ENCODE data around the gene BCAR3.
"Not testable (repeated sequence)": the region's sequence is repeated elsewhere in the genome, so short reads cannot be mapped to it uniquely, and the experiment has no call there.

The BCAR3 gene

GRCh38 chr1:93593854-93594602 is 87.6 kb downstream of the BCAR3 start:
- DNase-seq: no peak

DNA sequence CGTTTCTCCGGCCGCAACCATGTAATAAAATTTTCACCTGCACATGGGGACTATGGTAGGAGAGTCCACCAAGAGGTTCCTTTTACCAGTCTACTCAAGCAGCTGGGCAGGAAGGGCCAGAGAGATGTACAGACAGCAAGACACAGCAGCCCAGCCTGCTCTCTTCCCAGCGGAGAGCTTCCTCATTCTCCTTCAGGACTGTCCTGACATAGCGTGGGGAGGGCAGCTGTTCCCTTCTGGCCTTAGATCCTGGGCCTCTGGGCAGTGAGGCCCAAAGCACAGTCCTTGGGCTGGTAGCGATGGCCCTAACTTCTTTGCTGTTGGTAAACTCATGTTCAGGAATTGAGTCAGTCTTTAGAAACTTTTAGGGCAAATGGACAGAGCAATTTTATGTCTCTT is 89.1 kb downstream of the BCAR3 start:
- DNase-seq: no peak

- no peak for DNase-seq
These were observed 89.7 kb downstream of the BCAR3 start for GRCh38 chr1:93591676-93592550.

DNA sequence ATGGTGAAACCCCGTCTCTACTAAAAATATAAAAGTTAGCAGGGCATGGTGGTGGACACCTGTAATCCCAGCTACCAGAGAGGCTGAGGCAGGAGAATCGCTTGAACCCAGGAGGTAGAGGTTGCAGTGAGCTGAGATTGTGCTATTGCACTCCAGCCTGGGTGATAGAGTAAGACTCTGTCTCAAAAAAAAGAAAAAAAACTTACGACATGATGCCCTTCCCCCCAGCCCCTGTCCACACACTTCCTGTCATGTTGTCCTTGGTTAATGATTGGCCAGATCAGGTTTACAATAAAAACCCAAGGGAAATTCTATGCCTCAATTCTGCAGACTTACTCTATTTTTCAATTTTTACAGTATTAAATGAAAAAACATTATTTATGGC is 90.4 kb downstream of the BCAR3 start:
- not testable (repeated sequence) for DNase-seq

DNA sequence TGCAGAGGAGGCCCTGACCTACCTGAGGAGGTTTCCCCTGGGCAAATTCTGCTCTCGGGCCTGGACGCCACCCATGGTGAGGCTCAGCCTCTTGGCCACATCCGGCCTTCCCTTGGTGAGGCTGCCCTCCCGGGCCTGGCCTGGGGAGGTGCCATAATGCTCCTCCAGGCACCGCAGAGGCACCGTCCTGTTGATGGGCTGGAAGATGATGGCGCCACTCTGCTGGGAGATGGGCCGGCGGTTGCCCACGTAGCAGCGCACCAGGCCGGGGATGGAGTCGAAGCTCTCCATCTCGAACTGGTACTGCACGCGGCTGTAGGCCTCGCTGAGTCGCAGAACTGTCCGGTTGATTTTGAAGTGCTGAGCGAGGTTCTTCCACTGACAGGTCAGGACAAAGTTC is 92.7 kb downstream of the BCAR3 start:
- no peak for DNase-seq

DNA sequence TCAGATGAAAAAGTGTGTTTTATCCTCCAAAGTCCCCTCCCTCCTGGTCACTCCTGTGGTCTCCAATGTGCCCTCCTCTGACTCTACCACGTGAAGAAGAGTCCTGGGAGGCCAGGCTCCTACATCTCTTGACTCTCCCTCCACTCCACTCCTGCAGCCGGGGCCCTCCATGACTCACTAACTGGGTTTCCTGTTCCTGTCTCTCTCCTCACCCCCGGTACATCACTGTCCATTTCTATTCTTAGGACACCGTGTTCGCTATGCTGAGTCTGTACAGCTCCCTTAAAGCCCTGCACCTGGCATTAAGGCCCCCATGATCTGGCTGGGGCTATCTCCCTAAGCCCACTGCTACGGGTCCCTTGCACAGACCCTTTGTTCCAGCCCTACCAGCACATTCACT is 93.4 kb downstream of the BCAR3 start:
- no peak for DNase-seq

- no peak for DNase-seq
These were observed 94.3 kb downstream of the BCAR3 start for GRCh38 chr1:93587354-93587753.

DNA sequence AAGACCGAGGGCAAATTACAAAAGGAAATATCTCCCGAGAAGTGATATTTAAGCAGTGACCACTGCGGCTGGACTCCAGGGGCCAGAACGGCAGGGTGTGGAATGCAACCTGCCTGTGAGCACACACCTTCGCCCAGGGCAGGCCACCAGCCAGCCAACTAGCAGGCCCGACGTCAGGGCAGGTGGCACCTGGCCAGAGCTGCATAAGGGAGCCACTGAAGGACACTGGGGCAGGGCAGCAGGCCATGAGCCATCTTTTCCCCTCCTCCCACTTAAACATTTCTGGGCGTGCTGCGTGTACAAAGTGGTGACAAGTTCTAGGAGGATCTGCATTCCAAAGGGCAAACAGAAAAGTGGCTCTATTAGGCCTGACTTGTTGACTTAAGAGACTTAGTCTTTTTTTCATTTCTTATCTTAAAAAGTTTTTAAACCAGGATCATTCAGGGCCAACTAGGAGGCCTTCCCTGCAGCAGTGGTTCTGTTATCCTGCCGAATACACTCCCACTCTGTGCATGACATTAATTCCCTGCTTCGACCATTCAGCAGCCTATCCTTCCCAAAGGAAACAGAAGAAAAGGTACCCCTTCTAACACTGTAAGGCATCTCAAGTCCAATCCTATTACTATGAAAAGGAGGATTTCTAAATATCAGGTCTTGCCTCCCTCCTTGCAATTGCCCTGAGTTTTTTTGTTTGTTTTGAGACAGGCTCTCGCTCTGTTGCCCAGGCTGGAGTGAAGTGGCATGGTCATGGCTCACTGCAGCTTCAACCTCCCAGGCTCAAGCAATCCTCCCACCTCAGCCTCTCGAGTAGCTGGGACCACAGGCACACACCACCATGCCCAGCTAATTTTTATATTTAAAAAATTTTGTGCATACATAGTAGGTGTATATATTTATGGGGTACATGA is 96.3 kb downstream of the BCAR3 start:
- no peak for DNase-seq

DNA sequence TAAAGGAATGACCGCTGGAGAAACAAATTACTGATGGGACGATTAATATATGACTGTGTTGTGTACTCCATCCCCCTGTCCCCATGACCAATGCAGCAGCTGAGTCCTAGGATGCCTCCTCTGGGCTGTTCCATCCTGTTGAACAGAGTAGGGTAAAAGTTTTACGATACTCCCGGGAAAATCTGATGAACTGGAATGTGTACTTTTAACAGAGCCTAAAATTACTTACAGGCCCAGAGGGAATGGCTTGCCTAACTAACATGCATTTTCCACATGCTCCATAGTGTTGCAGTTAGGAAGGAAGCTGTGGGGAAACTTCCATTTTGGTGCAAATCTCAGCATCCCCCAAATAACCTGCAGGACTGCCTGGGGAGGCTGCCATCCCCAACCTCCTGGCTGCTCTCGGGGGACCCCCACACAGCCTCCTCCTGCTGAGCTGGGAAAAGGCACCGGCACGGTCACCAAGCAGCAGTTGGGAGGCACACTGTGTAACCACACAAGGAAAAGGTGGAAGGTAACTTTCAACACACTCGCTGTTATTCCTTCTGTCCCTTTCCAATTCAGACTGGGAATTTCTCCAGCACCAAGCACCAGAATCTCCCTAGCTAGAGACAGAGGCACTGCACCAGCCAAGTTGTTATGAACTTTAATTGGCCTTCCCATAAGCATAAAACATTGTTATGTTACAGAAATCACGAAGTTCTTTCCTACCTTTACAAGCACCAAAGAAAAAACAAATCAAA is 97.2 kb downstream of the BCAR3 start:
- DNase-seq: no peak

- no peak for DNase-seq
These were observed 99.5 kb downstream of the BCAR3 start for GRCh38 chr1:93581917-93582850.

DNA sequence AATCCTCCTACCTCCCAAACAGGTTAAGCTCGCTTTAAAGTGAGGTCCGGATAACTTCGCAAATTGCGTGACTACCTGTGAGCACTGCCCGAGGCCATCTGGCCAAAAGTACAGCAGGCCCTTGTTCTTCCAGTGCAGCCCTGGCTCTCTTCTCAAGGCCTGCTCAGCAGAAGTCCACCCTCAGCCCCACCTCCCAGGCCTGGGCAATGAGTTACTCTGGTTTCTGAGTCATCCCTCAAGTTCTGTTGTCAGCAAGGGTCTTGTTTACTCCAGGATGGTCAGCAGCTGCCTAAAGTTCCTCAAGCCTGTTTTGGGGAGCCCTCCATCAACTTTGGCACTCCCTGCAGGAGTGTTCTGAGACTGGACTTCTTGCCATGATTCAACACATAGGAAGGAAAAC is 101.7 kb downstream of the BCAR3 start:
- no peak for DNase-seq

- DNase-seq: no peak
These were observed 102.5 kb downstream of the BCAR3 start for GRCh38 chr1:93578911-93579825.

DNA sequence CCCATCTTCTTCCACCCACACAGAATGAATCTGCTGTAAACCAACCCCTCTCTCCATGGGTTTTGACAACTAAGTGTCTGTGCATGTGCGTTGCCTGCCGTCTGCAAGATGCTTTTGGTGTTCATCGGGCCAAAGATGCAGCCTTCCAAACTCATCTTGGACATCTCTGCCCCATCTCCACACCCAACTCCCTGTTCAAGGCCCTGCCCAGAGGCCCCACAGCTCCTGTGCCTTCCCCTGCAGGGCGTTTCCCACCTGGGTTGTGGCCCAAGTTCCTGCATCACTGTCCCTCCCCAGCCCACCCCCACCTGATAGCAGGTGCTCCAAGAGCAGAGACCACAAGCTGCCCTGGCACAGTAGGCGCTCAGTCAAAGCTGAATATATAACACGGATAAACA is 103.2 kb downstream of the BCAR3 start:
- no peak for DNase-seq

DNA sequence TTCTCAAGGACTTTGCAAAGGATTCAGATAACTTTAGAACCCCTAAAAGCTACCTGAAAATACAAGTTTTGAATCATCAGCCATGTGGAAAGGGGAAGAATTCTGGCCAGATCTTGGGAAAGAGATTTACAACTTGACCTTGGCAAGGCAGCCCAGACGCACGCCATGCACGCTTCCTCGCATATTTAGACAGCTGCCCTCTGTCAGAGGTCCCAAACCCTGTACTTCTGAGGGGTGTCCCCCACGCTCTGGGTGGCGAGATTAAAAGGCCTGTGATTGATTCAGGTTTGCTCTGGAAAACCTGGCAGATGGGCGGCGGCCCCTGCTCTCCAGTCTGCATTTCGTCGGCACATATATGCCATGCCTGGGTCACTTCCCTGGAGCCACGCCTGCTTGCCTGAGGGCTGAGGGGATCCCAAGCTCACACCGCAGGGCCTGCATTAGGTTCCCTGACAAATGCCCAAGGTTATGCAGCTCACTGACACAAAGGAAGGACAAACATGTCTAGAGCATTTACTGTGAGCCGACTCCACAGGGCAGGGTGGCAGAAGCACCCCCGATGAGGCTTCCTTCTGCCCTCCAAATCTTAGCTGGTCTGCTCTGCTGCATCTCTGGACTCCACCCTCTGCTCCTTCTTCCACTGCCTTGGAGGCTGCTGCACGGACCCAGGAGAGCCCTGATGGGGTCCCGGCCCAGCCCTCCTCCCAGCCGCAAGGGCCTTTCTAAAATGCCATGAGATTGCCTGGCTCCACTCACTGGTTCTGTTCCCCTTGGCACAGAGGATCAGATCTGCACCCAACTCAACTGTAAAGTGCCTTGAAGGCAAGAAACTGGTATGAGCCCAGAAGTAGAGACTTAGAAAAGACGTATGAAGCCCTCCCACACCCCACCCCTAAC is 103.9 kb downstream of the BCAR3 start:
- DNase-seq: no peak

- DNase-seq: no peak
These were observed 104.9 kb downstream of the BCAR3 start for GRCh38 chr1:93576746-93577145.

- DNase-seq: no peak
These were observed 105.3 kb downstream of the BCAR3 start for GRCh38 chr1:93576346-93576745.

DNA sequence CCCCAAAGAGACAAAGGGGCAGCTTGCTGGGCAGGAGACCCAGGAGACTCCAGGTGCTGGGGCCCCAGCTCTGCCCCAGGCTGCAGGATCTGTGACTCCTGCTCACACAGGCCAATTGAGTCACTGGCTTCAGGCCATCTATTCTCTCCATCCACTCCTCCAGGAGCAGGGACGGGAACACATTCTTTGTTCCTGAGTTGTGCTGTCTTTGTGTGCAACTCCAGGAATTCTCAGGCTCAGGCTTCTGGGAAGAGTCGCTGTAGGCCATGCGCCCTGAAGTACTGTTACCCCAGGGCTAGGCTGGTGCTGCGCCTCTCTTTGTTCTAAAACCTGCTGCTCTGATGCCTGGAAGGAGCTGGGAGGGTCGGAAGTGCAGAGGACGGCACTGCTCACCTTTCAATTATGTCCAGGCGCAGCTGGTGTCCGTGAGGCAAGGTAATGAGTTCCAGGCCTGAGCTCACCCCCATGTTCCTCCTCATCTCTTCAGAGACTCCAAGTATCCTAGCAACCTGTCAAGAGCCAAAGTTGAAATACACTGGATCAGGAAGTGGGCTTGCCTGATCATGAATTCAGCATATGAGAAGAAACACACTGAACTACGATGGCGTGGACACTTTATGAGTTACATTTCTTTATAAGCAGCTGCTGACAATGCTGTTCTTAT is 105.9 kb downstream of the BCAR3 start:
- no peak for DNase-seq

- DNase-seq: no peak
These were observed 106.6 kb downstream of the BCAR3 start for GRCh38 chr1:93574991-93575390.

DNA sequence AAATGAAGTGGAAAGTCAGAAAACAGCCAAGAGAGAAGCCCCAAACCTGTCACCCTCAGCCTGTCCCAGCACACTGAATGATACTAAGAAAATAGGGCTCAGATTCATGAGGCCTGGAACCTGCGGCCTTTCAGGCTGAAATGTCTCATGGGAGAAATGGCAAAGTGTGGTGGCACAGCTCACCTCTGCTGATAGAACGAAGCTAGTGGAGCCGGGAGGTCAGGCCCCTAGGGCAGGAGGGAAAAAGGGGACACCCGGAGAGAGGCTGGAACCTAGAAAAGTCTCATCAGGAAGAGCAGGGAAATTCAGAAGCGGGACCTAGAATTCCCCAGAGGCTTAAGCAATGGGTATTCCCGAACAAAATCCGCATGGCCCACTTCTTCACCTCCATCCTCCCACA is 107.1 kb downstream of the BCAR3 start:
- no peak for DNase-seq

Measured in CD4-positive, alpha-beta T cell treated with Interleukin-15 for 1 hour (primary cell).